ENCODE measurements around the gene ACBD4. TPM values are rescaled to one million over a fixed set of nuclear protein-coding genes. Genes with fewer than 3 reads are reported as not detected.

Gene ACBD4
- total RNA-seq, 2 experiments from 2014 or later: 24.8 to 26.3 TPM

GRCh38 chr17:45172232-45172540, 36.7 kb downstream of the ACBD4 start:
- intact Hi-C loops (cut with DNase I, micrococcal nuclease): loop anchor here in 1 of 2 experiments (2.0 kb wide), 1 partner anchor 19 kb away; no protein-coding TSS in a partner anchor
- CTCF ChIA-PET: interaction anchor here (1.2 to 2.3 kb wide), 4 partner anchors 20 to 37 kb away, joined by 4 to 13 read pairs (median 5); partner anchors contain the start of genes ACBD4 and HEXIM1
- no peaks in the 10 kb centered on the region for H3K36me3 ChIP-seq (ENCODE audit: insufficient read depth, low read length)
- DNase-seq (no peak), ATAC-seq (ENCODE audit: poor library complexity) (no peak)
- H3K27me3 ChIP-seq (ENCODE audit: control insufficient read depth in 1 of 2, insufficient read depth in 2 of 2, low read length in 2 of 2): no peaks in the 10 kb centered on the region
- Mint-ChIP-seq H3K27me3 (no peaks in the 10 kb centered on the region), H3K4me3 (peak overlapping the region; percentile 83), H3K36me3 (ENCODE audit: low read depth) (no peaks in the 10 kb centered on the region), H3K27ac (peak overlapping the region; percentile 76), H3K4me1 (ENCODE audit: low read depth) (peaks cover 26% of the 10 kb centered on the region), H3K9me3 (no peaks in the 10 kb centered on the region)
- peak overlapping the region in 1 of 2 donors; percentile 15 for H3K27ac ChIP-seq (ENCODE audit: low read depth in 1 of 2, low read length in 2 of 2)
- POLR2A ChIA-PET: interaction anchor here (0.8 to 5.9 kb wide), 7 partner anchors 10 to 145 kb away, joined by 3 to 122 read pairs (median 8); partner anchors contain the start of genes ACBD4, HEXIM1, HEXIM2 and MAP3K14
- H3K4me1 ChIP-seq (ENCODE audit: insufficient read depth, low read length): peaks cover 23% of the 10 kb centered on the region
- H3K9me3 ChIP-seq (ENCODE audit: control insufficient read depth in 1 of 2, insufficient read depth in 1 of 2, low read length in 2 of 2): no peaks in the 10 kb centered on the region
- H3K4me3 ChIP-seq (ENCODE audit: low read length): peak overlapping the region; percentile 45
- TF ChIP-seq, protein P1, sequence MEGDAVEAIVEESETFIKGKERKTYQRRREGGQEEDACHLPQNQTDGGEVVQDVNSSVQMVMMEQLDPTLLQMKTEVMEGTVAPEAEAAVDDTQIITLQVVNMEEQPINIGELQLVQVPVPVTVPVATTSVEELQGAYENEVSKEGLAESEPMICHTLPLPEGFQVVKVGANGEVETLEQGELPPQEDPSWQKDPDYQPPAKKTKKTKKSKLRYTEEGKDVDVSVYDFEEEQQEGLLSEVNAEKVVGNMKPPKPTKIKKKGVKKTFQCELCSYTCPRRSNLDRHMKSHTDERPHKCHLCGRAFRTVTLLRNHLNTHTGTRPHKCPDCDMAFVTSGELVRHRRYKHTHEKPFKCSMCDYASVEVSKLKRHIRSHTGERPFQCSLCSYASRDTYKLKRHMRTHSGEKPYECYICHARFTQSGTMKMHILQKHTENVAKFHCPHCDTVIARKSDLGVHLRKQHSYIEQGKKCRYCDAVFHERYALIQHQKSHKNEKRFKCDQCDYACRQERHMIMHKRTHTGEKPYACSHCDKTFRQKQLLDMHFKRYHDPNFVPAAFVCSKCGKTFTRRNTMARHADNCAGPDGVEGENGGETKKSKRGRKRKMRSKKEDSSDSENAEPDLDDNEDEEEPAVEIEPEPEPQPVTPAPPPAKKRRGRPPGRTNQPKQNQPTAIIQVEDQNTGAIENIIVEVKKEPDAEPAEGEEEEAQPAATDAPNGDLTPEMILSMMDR (IDR thresholded peaks at IDR 0.05): no peak

GRCh38 chr17:45172541-45173286, 37.2 kb downstream of the ACBD4 start:
- intact Hi-C loops (cut with DNase I, micrococcal nuclease): loop anchor here in 1 of 2 experiments (2.0 kb wide), 1 partner anchor 20 kb away; no protein-coding TSS in a partner anchor
- peak overlapping the region; percentile 83 for H3K4me3 Mint-ChIP-seq
- ChIA-PET CTCF (interaction anchor here (1.0 to 2.3 kb wide), 5 partner anchors 21 to 37 kb away, joined by 4 to 13 read pairs (median 5); partner anchors contain the start of genes ACBD4 and HEXIM1), POLR2A (interaction anchor here (0.7 to 5.9 kb wide), 16 partner anchors 10 to 144 kb away, joined by 3 to 122 read pairs (median 5); partner anchors contain the start of genes ACBD4, HEXIM1, HEXIM2 and MAP3K14)
- H3K27ac ChIP-seq (ENCODE audit: low read depth in 1 of 2, low read length in 2 of 2): peak overlapping the region in 1 of 2 donors; percentile 44
- no peaks in the 10 kb centered on the region for H3K9me3 Mint-ChIP-seq
- no peaks in the 10 kb centered on the region for H3K27me3 ChIP-seq (ENCODE audit: control insufficient read depth in 1 of 2, insufficient read depth in 2 of 2, low read length in 2 of 2)
- H3K4me1 Mint-ChIP-seq (ENCODE audit: low read depth): peaks cover 26% of the 10 kb centered on the region
- peaks cover 23% of the 10 kb centered on the region for H3K4me1 ChIP-seq (ENCODE audit: insufficient read depth, low read length)
- H3K27ac Mint-ChIP-seq: peak overlapping the region; percentile 76
- H3K27me3 Mint-ChIP-seq: no peaks in the 10 kb centered on the region
- DNase-seq (peak; percentile 11 to 75 (median 52)), ATAC-seq (ENCODE audit: poor library complexity) (peak; percentile 83)
- H3K36me3 Mint-ChIP-seq (ENCODE audit: low read depth): no peaks in the 10 kb centered on the region
- no peaks in the 10 kb centered on the region for H3K9me3 ChIP-seq (ENCODE audit: control insufficient read depth in 1 of 2, insufficient read depth in 1 of 2, low read length in 2 of 2)
- TF ChIP-seq, protein P1 (IDR thresholded peaks at IDR 0.05): peak; percentile 46
- H3K4me3 ChIP-seq (ENCODE audit: low read length): peak overlapping the region; percentile 45
- no peaks in the 10 kb centered on the region for H3K36me3 ChIP-seq (ENCODE audit: insufficient read depth, low read length)

DNA sequence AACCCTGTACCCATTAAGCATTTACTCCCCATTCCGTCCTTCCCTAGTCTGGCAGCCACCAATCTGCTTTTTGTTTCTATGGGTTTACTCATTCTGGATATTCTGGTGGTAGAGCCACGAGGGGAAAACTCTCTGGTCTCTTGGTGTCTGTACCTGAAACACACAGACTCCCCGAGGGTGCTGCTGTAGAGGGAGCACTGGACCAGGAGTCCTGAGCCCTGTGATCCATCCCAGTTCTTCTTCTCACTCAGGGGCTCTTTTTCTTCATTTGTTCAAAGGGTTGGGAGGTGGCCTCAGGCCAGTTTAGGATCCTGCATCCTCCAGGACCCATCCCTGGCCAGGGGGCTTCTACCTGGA, 40.2 kb downstream of the ACBD4 start:
- POLR2A ChIA-PET: no interaction called here
- Mint-ChIP-seq H3K9me3 (no peaks in the 10 kb centered on the region), H3K27me3 (no peaks in the 10 kb centered on the region), H3K4me1 (ENCODE audit: low read depth) (peaks cover 24% of the 10 kb centered on the region), H3K36me3 (ENCODE audit: low read depth) (no peaks in the 10 kb centered on the region), H3K4me3 (peak overlapping the region; percentile 20), H3K27ac (no peak overlapping the region)
- H3K4me1 ChIP-seq (ENCODE audit: insufficient read depth, low read length): peaks cover 23% of the 10 kb centered on the region
- ATAC-seq (ENCODE audit: poor library complexity) (no peak), DNase-seq (no peak)
- H3K9me3 ChIP-seq (ENCODE audit: control insufficient read depth in 1 of 2, insufficient read depth in 1 of 2, low read length in 2 of 2): no peaks in the 10 kb centered on the region
- H3K36me3 ChIP-seq (ENCODE audit: insufficient read depth, low read length): no peaks in the 10 kb centered on the region
- H3K27ac ChIP-seq (ENCODE audit: low read depth in 1 of 2, low read length in 2 of 2): no peak overlapping the region
- no peaks in the 10 kb centered on the region for H3K27me3 ChIP-seq (ENCODE audit: control insufficient read depth in 1 of 2, insufficient read depth in 2 of 2, low read length in 2 of 2)
- no peak overlapping the region for H3K4me3 ChIP-seq (ENCODE audit: low read length)
- TF ChIP-seq, protein P1 (IDR thresholded peaks at IDR 0.05): no peak
- CTCF ChIA-PET: interaction anchor here (1.0 to 1.7 kb wide), 3 partner anchors 22 to 41 kb away, joined by 3 to 4 read pairs (median 4); no protein-coding TSS in a partner anchor
- intact Hi-C loops (cut with DNase I, micrococcal nuclease): no loop called here

Measured in CD4-positive, alpha-beta T cell (primary cell).